GM15510 (cell line): ENCODE measurements around the gene RIPPLY3.

ENCODE experiments used
- POLR2A ChIP-seq: IDR thresholded peaks from 3 replicates; pipeline ENCODE4 v1.6.1; 2011; ENCODE audit warnings: borderline replicate concordance; ENCODE audit not compliant: insufficient read length; ENCODE audit errors: extremely low read depth

Gene RIPPLY3

GRCh38 chr21:36992671-36993070 is 13.8 kb upstream of the RIPPLY3 start:
- no peak for TF ChIP-seq POLR2A

- TF ChIP-seq POLR2A, result no peak
These were observed 11.9 kb upstream of the RIPPLY3 start for GRCh38 chr21:36994501-36995158.

GRCh38 chr21:36999131-36999898 is 7.2 kb upstream of the RIPPLY3 start:
- TF ChIP-seq POLR2A, result no peak

GRCh38 chr21:37000381-37000780 is 6.1 kb upstream of the RIPPLY3 start:
- TF ChIP-seq POLR2A, result no peak

GRCh38 chr21:37001441-37001840 is 5.1 kb upstream of the RIPPLY3 start:
- no peak for TF ChIP-seq POLR2A

- no peak for TF ChIP-seq POLR2A
These were observed 685 bp upstream of the RIPPLY3 start for GRCh38 chr21:37005548-37006485.

GRCh38 chr21:37008724-37009123 is 2.2 kb downstream of the RIPPLY3 start:
- no peak for TF ChIP-seq POLR2A

GRCh38 chr21:37009740-37010341 is 3.3 kb downstream of the RIPPLY3 start:
- no peak for TF ChIP-seq POLR2A

GRCh38 chr21:37017951-37018679 is 11.6 kb downstream of the RIPPLY3 start:
- no peak for TF ChIP-seq POLR2A

- no peak for TF ChIP-seq POLR2A
These were observed 20.0 kb downstream of the RIPPLY3 start for GRCh38 chr21:37026499-37026898.

- no peak for TF ChIP-seq POLR2A
These were observed 22.1 kb downstream of the RIPPLY3 start for GRCh38 chr21:37028570-37028969.

GRCh38 chr21:37030864-37031263 is 24.4 kb downstream of the RIPPLY3 start:
- no peak for TF ChIP-seq POLR2A

GRCh38 chr21:37032293-37032692 is 25.8 kb downstream of the RIPPLY3 start:
- no peak for TF ChIP-seq POLR2A

- no peak for TF ChIP-seq POLR2A
These were observed 26.5 kb downstream of the RIPPLY3 start for GRCh38 chr21:37032877-37033471.
